Measurements from ENCODE around the gene FBXO24.

Gene FBXO24

GRCh38 chr7:100626055-100626454 lies 39.9 kb downstream of the FBXO24 start:
- H3K27me3 Mint-ChIP-seq (ENCODE audit: low read depth): peaks cover 13% of the 10 kb centered on the region
- peak overlapping the region in 1 of 3 experiments; percentile 40 for H3K4me3 Mint-ChIP-seq
- H3K9me3 Mint-ChIP-seq: no peaks in the 10 kb centered on the region
- TF ChIP-seq, protein P1, sequence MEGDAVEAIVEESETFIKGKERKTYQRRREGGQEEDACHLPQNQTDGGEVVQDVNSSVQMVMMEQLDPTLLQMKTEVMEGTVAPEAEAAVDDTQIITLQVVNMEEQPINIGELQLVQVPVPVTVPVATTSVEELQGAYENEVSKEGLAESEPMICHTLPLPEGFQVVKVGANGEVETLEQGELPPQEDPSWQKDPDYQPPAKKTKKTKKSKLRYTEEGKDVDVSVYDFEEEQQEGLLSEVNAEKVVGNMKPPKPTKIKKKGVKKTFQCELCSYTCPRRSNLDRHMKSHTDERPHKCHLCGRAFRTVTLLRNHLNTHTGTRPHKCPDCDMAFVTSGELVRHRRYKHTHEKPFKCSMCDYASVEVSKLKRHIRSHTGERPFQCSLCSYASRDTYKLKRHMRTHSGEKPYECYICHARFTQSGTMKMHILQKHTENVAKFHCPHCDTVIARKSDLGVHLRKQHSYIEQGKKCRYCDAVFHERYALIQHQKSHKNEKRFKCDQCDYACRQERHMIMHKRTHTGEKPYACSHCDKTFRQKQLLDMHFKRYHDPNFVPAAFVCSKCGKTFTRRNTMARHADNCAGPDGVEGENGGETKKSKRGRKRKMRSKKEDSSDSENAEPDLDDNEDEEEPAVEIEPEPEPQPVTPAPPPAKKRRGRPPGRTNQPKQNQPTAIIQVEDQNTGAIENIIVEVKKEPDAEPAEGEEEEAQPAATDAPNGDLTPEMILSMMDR (IDR thresholded peaks at IDR 0.05; ENCODE audit: unreplicated experiment in 3 of 3): no peak
- peaks cover 6% of the 10 kb centered on the region for H3K36me3 Mint-ChIP-seq (ENCODE audit: low read depth)
- no peak overlapping the region for H3K27ac Mint-ChIP-seq
- no peaks in the 10 kb centered on the region for H3K4me1 Mint-ChIP-seq

DNA sequence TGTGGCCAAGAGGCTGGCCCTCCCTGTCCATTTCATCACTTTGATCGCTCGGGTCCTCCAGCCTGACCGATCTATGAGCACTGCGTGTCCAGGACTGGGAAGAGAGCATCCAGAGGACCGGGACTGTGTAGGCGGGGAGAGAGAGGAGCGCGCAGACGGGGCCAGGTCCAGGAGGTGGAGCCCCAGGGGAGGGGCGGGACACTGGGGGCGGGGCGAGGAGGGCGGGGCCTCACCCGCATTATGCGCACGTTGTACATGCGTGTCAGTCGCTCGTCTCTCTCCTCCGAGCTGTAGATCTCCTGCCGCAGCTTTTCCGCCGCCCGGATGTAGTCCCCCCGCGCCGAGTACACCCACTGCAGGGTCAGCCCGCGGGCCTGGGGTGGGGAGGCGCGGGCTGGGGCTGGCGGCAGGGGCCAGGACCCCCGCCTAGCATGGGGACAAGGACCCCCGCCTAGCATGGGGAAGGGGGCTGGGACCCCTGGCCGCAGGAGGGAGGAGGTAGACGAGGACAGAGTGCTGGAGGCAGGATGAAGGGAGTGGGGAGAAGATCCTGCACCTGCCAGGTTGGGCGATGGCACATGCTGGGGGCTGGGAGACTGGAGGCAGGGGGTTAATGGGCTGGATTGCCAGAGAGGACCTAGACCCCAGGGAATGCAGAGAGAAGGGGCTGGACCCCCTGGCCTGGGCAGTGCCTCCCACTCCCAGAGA lies 40.6 kb downstream of the FBXO24 start:
- Mint-ChIP-seq H3K4me3 (peak overlapping the region; percentile 26 to 71 (median 62)), H3K9me3 (no peaks in the 10 kb centered on the region), H3K27me3 (ENCODE audit: low read depth) (peaks cover 20% of the 10 kb centered on the region), H3K4me1 (no peaks in the 10 kb centered on the region), H3K27ac (no peak overlapping the region), H3K36me3 (ENCODE audit: low read depth) (peaks cover 2% of the 10 kb centered on the region)
- TF ChIP-seq, protein P1 (IDR thresholded peaks at IDR 0.05; ENCODE audit: unreplicated experiment in 3 of 3): no peak

- TF ChIP-seq, protein P1 (IDR thresholded peaks at IDR 0.05; ENCODE audit: unreplicated experiment in 3 of 3): no peak
- H3K27ac Mint-ChIP-seq: no peak overlapping the region
- H3K4me3 Mint-ChIP-seq: no peak overlapping the region
- no peaks in the 10 kb centered on the region for H3K4me1 Mint-ChIP-seq
- no peaks in the 10 kb centered on the region for H3K9me3 Mint-ChIP-seq
- peaks cover 22% of the 10 kb centered on the region for H3K27me3 Mint-ChIP-seq (ENCODE audit: low read depth)
- no peaks in the 10 kb centered on the region for H3K36me3 Mint-ChIP-seq (ENCODE audit: low read depth)
Observed at GRCh38 chr7:100627238-100627549, 41.1 kb downstream of the FBXO24 start.

- Mint-ChIP-seq H3K36me3 (ENCODE audit: low read depth) (no peaks in the 10 kb centered on the region), H3K4me3 (no peak overlapping the region), H3K9me3 (no peaks in the 10 kb centered on the region), H3K27me3 (ENCODE audit: low read depth) (peaks cover 40% of the 10 kb centered on the region), H3K4me1 (peaks cover 4% of the 10 kb centered on the region), H3K27ac (no peak overlapping the region)
- TF ChIP-seq, protein P1 (IDR thresholded peaks at IDR 0.05; ENCODE audit: unreplicated experiment in 3 of 3): no peak
Observed at GRCh38 chr7:100629117-100629716, 43.1 kb downstream of the FBXO24 start.

DNA sequence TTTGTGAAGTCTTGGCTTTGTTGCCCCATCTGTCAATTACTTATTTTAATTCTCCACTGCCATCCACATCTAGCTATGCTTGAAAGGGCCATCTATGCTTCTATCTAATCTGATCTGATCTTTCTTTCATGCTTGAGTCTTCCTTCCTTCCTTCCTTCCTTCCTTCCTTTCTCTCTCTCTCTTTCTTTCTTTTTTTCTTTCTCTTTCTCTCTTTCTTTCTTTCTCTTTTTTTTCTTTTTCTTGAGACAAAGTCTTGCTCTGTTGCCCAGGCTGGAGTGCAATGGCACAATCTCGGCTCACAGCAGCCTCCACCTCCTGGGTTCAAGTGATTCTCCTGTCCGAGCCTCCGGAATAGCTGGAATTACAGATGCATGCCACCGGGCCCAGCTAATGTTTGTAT lies 43.9 kb downstream of the FBXO24 start:
- Mint-ChIP-seq H3K27me3 (ENCODE audit: low read depth) (peaks cover 45% of the 10 kb centered on the region), H3K4me1 (peaks cover 5% of the 10 kb centered on the region), H3K27ac (no peak overlapping the region), H3K36me3 (ENCODE audit: low read depth) (no peaks in the 10 kb centered on the region), H3K4me3 (peak overlapping the region in 1 of 3 experiments; percentile 21), H3K9me3 (no peaks in the 10 kb centered on the region)
- TF ChIP-seq, protein P1 (IDR thresholded peaks at IDR 0.05; ENCODE audit: unreplicated experiment in 3 of 3): no peak

All from nephron (organoid).